Measurements from ENCODE around the gene CENPA. TPM values are rescaled to one million over a fixed set of nuclear protein-coding genes. Genes with fewer than 3 reads are reported as not detected.

The CENPA gene
- total RNA-seq, 4 donors from 2014 or later, result 2.8 TPM; not detected in 3

- TF ChIP-seq CTCF (IDR thresholded peaks at IDR 0.05) (no peak), POLR2A (IDR thresholded peaks at IDR 0.05) (no peak)
- Histone ChIP-seq H3K9me3 (no peaks in the 10 kb centered on the region), H3K27ac (peak overlapping the region in 1 of 2 donors; percentile 87), H3K36me3 (no peaks in the 10 kb centered on the region), H3K27me3 (no peaks in the 10 kb centered on the region), H3K4me3 (no peak overlapping the region), H3K4me1 (peaks cover 5 to 17% of the 10 kb centered on the region in 2 donors)
- intact Hi-C loops (cut with DNase I; ENCODE audit: low total_unique reads), result no loop called here
- DNase-seq, result no peak
Measured at GRCh38 chr2:26763019-26763418, 22.8 kb upstream of the CENPA start.

- H3K36me3 ChIP-seq, result no peaks in the 10 kb centered on the region
- DNase-seq, result peak; percentile 72 to 83
- no peaks in the 10 kb centered on the region for H3K9me3 ChIP-seq
- intact Hi-C loops (cut with DNase I; ENCODE audit: low total_unique reads), result no loop called here
- H3K27me3 ChIP-seq, result no peaks in the 10 kb centered on the region
- peaks cover 0 to 12% of the 10 kb centered on the region in 2 donors for H3K4me1 ChIP-seq
- peak in 1 of 4 experiments; percentile 8 for TF ChIP-seq CTCF (IDR thresholded peaks at IDR 0.05)
- peak; percentile 87 to 94 for TF ChIP-seq POLR2A (IDR thresholded peaks at IDR 0.05)
- H3K27ac ChIP-seq, result peak within 1 kb of the TSS; percentile 87 to 92
- peak within 1 kb of the TSS; percentile 64 to 66 for H3K4me3 ChIP-seq
Measured at GRCh38 chr2:26764078-26764887, 21.6 kb upstream of the CENPA start, which contains the start of gene SLC35F6. TSS of gene SLC35F6 (plus strand) at chr2:26764284. CDS start at chr2:26764350, 66 bp downstream.

GRCh38 chr2:26764906-26765305 lies 20.9 kb upstream of the CENPA start:
- Histone ChIP-seq H3K36me3 (no peaks in the 10 kb centered on the region), H3K27ac (peak overlapping the region; percentile 87 to 92), H3K9me3 (no peaks in the 10 kb centered on the region), H3K4me1 (peaks cover 0 to 14% of the 10 kb centered on the region in 2 donors), H3K4me3 (peak overlapping the region; percentile 64 to 66), H3K27me3 (no peaks in the 10 kb centered on the region)
- intact Hi-C loops (cut with DNase I; ENCODE audit: low total_unique reads), result no loop called here
- no peak for DNase-seq
- TF ChIP-seq CTCF (IDR thresholded peaks at IDR 0.05), result no peak
- TF ChIP-seq POLR2A (IDR thresholded peaks at IDR 0.05), result no peak

GRCh38 chr2:26765475-26766200 lies 20.2 kb upstream of the CENPA start:
- H3K9me3 ChIP-seq, result no peaks in the 10 kb centered on the region
- H3K27me3 ChIP-seq, result no peaks in the 10 kb centered on the region
- intact Hi-C loops (cut with DNase I; ENCODE audit: low total_unique reads), result no loop called here
- no peaks in the 10 kb centered on the region for H3K36me3 ChIP-seq
- peak overlapping the region; percentile 87 to 92 for H3K27ac ChIP-seq
- TF ChIP-seq POLR2A (IDR thresholded peaks at IDR 0.05), result no peak
- no peak for TF ChIP-seq CTCF (IDR thresholded peaks at IDR 0.05)
- peaks cover 0 to 14% of the 10 kb centered on the region in 2 donors for H3K4me1 ChIP-seq
- H3K4me3 ChIP-seq, result peak overlapping the region in 1 of 2 donors; percentile 66
- DNase-seq, result no peak

GRCh38 chr2:26767129-26767528 lies 18.7 kb upstream of the CENPA start:
- no peaks in the 10 kb centered on the region for H3K27me3 ChIP-seq
- H3K27ac ChIP-seq, result peak overlapping the region; percentile 18 to 87
- H3K4me1 ChIP-seq, result peaks cover 12 to 24% of the 10 kb centered on the region in 2 donors
- DNase-seq, result no peak
- H3K4me3 ChIP-seq, result no peak overlapping the region
- TF ChIP-seq CTCF (IDR thresholded peaks at IDR 0.05) (no peak), POLR2A (IDR thresholded peaks at IDR 0.05) (no peak)
- intact Hi-C loops (cut with DNase I; ENCODE audit: low total_unique reads), result no loop called here
- H3K36me3 ChIP-seq, result no peaks in the 10 kb centered on the region
- H3K9me3 ChIP-seq, result no peaks in the 10 kb centered on the region
